ENCODE measurements around the gene SLC4A2.

Gene SLC4A2

DNA sequence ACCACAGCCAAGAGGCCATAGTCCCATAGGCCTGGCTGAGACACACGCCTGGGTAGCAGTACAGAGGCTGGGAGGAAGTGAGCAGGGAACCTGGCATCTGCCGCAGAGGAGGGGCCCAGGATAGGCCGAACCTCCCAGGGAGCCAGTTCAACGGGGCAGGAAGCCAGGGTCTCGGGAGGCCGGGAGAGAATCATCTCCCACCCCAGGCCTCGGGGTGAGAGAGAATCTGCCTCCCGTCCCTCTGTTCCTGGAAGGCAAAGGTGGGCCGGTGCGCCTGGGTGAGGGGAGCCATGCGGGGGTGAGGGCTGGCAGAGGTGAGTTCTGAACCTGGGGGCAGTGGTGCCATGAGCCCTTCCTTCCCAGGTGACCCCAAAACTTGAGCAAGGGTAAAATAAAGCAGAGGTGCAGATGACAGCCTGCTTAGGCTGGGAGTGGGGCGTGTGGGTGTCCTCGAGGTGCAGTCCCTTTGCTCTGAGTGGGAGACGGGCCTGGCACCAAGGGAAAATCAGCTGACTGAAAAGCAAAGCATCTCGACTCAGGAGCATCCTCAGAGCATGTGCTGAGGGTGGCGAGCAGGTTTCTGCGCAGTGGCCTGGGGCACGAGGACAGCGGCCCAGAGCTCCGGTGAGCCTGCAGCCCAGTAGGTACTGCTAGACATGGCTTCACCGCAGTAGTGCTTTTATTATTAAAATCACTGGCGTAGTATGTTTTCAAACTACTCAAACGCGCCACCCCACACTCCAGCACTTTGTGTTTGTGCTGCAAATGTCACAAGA is 42.4 kb downstream of the SLC4A2 start:
- in situ Hi-C loops (cut with MboI; ENCODE audit: low pct_unique_long_range_greater_than_20kb, low sequenced_read_pairs): no loop called here
- no peak for DNase-seq

GRCh38 chr7:151102991-151103390 is 43.6 kb downstream of the SLC4A2 start:
- in situ Hi-C loops (cut with MboI; ENCODE audit: low pct_unique_long_range_greater_than_20kb, low sequenced_read_pairs): no loop called here
- no peak for DNase-seq

DNA sequence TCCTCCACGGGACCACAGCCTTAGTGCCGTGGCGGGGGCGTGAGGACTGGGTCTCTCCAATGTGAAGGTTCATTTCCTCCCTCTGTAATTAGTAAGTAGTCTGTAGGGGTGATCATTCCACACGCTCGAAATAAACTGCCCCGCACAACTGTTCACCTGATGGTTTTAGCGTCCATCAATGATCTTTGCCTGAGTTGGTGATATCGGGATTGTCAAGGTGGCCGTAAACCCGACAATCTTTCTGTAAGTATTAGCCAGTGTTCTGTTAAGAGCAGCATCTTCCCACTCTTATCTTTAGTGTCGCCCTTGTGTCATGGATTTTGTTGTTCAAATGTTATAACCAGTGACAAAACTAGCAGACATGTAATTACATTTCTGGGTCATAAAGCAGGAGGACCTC is 44.6 kb downstream of the SLC4A2 start:
- in situ Hi-C loops (cut with MboI; ENCODE audit: low pct_unique_long_range_greater_than_20kb, low sequenced_read_pairs): no loop called here
- no peak for DNase-seq

GRCh38 chr7:151104411-151105235 is 45.2 kb downstream of the SLC4A2 start:
- no peak for DNase-seq
- in situ Hi-C loops (cut with MboI; ENCODE audit: low pct_unique_long_range_greater_than_20kb, low sequenced_read_pairs): no loop called here

DNA sequence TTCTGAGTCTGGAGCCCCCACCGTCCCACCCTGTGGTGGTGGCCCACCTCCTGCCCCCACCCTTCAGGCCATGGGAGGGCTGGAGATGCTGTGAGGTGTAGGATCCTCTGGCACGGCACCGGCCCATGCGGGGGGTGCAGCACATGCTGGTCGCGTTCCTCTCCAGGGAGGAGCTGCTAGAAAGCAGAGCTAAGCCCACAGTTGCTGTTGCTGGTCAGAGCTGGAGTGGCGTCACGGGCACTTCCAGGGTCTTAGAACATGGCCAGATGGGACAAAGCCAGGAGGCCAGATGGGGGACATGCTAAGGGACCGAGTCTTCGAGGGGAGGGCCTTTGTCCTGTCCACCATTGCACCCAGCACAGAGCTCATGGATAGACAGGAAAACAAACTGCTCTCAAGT is 48.5 kb downstream of the SLC4A2 start:
- DNase-seq: no peak
- in situ Hi-C loops (cut with MboI; ENCODE audit: low pct_unique_long_range_greater_than_20kb, low sequenced_read_pairs): no loop called here

DNA sequence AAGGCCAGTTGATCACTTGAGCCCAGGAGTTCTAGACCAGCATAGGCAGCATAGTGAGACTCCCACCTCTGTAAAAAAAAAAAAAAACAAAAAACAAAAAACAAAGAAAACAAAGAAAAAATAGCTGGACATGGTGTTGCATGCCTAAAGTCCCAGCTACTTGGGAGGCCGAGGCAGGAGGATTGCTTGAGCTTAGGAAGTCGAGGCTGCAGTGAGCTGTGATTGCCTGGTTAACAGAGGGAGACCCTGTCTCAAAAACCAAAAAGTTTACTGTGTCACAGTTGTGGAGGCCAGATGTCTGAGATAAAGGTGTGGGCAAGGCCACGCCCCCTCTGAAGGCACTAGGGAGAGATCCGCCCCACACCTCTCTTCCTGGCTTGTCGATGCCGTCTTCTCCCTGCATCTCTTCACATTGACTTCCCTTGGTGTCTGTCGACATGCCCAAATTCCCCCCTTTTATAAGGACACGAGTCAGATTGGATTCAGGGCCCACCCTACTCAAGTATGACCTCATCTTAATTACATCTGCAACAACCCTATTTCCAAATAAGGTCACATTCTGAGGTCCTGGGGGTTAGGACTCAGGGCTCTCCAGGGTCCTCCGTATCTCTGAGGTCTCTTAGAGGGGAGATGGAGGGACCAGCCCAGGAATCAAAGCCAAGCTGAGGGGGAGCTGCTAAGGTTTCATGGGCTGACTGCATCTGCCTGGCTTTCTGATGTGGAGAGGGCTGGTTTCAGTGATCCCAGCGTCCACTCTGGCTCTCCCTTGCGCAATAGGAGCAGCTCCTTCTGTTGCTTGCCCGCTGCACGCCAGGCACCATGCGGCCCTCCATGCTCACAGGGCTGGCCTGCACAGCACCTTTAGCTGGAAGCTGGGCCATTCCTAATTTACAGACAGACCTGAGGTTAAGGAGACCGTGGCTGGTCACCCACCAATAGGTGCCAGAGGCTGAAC is 50.0 kb downstream of the SLC4A2 start:
- DNase-seq: no peak

DNA sequence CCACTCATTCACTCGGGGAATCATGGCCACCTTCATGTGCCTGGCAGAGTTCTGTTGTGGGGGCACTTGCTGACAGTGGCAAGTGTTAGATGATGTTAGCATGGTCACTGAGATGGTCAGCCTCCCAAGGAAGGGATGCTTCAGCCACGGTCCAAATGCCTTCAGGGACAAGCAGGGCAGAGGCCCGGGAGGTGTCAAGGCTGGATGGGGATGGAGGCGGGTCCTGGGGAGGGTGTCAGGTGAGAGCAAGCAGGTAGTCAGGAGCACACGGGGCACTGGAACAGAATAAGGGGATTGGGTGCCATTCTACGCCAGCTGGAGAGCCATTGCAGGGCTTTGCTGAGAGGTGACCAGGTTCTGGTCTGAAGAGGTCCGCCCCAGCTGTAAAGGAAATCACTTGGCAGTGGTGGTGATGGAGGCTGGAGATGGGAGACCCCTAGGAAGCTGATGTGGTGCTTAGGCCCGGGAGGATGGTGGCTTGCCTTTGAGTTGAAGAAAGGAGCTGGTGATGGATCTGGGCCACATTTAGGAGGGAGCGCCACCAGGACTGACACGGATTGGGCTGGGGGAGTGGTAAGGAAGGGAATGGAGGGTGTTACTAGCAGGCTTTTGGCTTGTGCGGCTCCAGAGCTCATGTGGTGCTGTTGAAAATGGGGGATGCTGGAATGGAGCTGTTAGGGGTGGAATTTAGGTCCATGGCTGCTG is 51.0 kb downstream of the SLC4A2 start:
- in situ Hi-C loops (cut with MboI; ENCODE audit: low pct_unique_long_range_greater_than_20kb, low sequenced_read_pairs): no loop called here
- no peak for DNase-seq

More for the DNA sequence above, 50.0 kb downstream of the SLC4A2 start:
- in situ Hi-C loops (cut with MboI; ENCODE audit: low pct_unique_long_range_greater_than_20kb, low sequenced_read_pairs): no loop called here

GRCh38 chr7:151110941-151111645 is 51.7 kb downstream of the SLC4A2 start:
- peak; percentile 62 for DNase-seq
- in situ Hi-C loops (cut with MboI; ENCODE audit: low pct_unique_long_range_greater_than_20kb, low sequenced_read_pairs): no loop called here

DNA sequence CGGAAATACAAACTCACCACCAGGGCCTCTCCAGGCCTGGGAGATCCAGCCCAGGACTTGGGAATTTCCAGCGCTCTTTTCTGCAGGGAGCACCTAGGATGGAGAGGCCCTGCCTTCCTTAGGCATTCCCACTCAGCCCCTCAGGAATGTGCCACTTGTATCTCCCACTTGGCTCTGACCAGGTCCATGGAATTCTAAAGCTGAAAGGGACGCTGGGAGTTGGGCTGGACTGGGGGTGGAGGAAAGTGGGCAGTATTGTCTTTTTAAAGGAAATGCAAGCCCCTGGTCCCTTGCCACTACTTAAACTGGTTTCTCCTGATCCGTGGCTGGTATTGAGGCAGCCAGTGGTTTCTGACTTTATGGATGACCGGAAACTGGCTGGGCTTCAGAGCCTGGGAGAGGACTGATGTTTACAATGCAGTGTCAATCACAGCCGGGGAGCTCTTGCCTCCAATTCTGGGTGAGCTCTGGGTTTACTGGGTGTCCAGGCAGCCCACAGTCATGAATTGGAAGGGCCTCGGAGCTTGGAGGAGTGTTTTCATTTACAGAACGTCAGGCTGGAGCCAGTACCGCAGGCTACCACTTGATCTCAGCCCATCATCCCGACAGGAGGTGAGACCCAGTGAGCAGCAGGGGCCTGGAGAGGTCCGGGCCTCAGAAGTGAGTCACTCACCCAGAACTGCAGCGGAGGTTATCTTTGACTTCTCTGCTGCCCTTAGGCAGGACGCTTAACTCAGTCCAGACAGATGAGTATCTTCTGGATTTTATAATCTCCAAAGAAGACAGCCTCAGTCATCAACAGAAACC is 54.2 kb downstream of the SLC4A2 start:
- DNase-seq: no peak
- in situ Hi-C loops (cut with MboI; ENCODE audit: low pct_unique_long_range_greater_than_20kb, low sequenced_read_pairs): no loop called here

- in situ Hi-C loops (cut with MboI; ENCODE audit: low pct_unique_long_range_greater_than_20kb, low sequenced_read_pairs): no loop called here
- no peak for DNase-seq
Observed at GRCh38 chr7:151114151-151115090, 55.0 kb downstream of the SLC4A2 start.

- in situ Hi-C loops (cut with MboI; ENCODE audit: low pct_unique_long_range_greater_than_20kb, low sequenced_read_pairs): no loop called here
- DNase-seq: no peak
Observed at GRCh38 chr7:151115121-151115835, 55.9 kb downstream of the SLC4A2 start.

GRCh38 chr7:151115836-151116418 is 56.5 kb downstream of the SLC4A2 start:
- in situ Hi-C loops (cut with MboI; ENCODE audit: low pct_unique_long_range_greater_than_20kb, low sequenced_read_pairs): no loop called here
- no peak for DNase-seq

DNA sequence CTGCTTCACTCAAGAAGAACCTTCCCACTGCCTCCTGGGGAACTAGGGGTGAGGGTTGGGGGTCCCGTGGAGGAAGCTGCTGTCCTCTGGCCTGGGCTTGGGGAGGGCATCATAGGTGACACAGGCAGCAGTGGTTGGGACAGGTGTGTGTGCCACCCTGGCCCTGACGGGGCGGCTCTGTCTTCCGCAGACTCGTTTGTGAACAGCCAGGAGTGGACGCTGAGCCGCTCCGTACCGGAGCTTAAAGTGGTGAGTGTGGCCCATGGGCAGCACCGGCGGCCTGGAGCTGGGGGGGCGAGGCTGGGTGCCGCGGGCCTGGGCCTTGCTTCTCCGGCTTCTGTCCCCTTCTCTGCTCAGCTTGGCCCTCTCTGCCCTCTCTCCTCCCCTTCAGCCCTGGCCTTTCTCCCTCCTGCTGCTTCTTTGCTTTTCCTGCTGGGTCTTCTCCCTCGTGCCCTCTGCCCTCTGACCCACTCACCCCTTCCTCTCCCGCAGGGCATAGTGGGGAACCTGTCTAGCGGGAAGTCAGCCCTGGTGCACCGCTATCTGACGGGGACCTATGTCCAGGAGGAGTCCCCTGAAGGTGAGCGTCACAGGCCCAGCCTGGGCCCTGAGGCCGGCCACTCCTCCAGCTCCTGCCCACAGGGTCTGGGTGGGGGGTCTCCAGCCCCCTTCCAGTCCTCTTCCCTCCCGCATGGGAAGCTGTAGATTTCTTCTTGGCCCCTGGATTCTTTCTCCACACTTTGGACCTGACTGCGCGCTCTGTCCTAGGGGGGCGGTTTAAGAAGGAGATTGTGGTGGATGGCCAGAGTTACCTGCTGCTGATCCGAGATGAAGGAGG is 57.4 kb downstream of the SLC4A2 start:
- in situ Hi-C loops (cut with MboI; ENCODE audit: low pct_unique_long_range_greater_than_20kb, low sequenced_read_pairs): no loop called here
- DNase-seq: no peak

DNA sequence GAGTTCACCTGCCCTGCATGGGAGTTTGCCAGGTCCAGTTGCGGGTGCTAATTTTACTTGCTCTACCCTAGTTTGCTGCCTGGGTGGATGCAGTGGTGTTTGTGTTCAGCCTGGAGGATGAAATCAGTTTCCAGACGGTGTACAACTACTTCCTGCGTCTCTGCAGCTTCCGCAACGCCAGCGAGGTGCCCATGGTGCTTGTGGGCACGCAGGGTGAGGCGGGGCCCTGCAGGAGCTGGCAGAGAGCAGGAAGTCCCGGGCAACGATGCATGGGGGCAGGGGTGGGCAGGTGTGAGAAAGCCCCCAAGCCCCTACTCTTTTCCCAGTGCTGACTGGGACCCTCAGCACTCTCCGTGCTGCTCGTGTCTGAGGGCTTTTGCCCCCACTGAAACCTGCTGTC is 58.2 kb downstream of the SLC4A2 start:
- in situ Hi-C loops (cut with MboI; ENCODE audit: low pct_unique_long_range_greater_than_20kb, low sequenced_read_pairs): no loop called here
- DNase-seq: no peak
